Effector memory CD8-positive, alpha-beta T cell (primary cell): ENCODE results near the gene CDC42BPB.

Source experiments
- ATAC-seq: fragments of 150-1000 bp; cut with Tn5 transposase; replicated peaks from 2 replicates; pipeline ENCODE4 v1.10.0; 2021; ENCODE audit warnings: mild to moderate bottlenecking, moderate library complexity
- DNase-seq, 3 experiments: peaks; one replicate each; pipeline ENCODE4 v3.0.0; 2021
- H3K27ac Mint-ChIP-seq, 2 donors: one replicate each; pipeline ENCODE4 v1.8.0; 2022; ENCODE audit warnings: mild to moderate bottlenecking in 2 of 2, mixed read lengths in 2 of 2, moderate library complexity in 2 of 2
- H3K27me3 Mint-ChIP-seq, 2 donors: one replicate each; pipeline ENCODE4 v1.8.0; 2022; ENCODE audit warnings: mixed read lengths in 2 of 2
- H3K36me3 Mint-ChIP-seq: one replicate; pipeline ENCODE4 v1.8.0; 2022; ENCODE audit warnings: mild to moderate bottlenecking, moderate library complexity, mixed read lengths; ENCODE audit not compliant: insufficient read depth
- H3K4me1 Mint-ChIP-seq, 2 donors: one replicate each; pipeline ENCODE4 v1.8.0; 2022; ENCODE audit warnings: low read depth in 2 of 2, mixed read lengths in 2 of 2
- H3K4me3 Mint-ChIP-seq, 2 donors: one replicate each; pipeline ENCODE4 v1.8.0; 2022; ENCODE audit warnings: mild to moderate bottlenecking in 2 of 2, mixed read lengths in 2 of 2, moderate library complexity in 2 of 2
- H3K9me3 Mint-ChIP-seq, 2 donors: one replicate each; pipeline ENCODE4 v1.8.0; 2022; ENCODE audit warnings: mixed read lengths in 2 of 2

The CDC42BPB gene

GRCh38 chr14:102942069-102942468 lies 115.3 kb downstream of the CDC42BPB start:
- no peak overlapping the region for H3K27ac Mint-ChIP-seq
- peaks cover 3% of the 10 kb centered on the region for H3K36me3 Mint-ChIP-seq
- H3K4me3 Mint-ChIP-seq, result no peak overlapping the region
- peaks cover 0 to under 1% of the 10 kb centered on the region in 2 donors for H3K4me1 Mint-ChIP-seq
- H3K9me3 Mint-ChIP-seq, result no peaks in the 10 kb centered on the region
- DNase-seq (no peak), ATAC-seq (no peak)
- peaks cover 7 to 10% of the 10 kb centered on the region in 2 donors for H3K27me3 Mint-ChIP-seq

GRCh38 chr14:102941419-102942011 lies 115.8 kb downstream of the CDC42BPB start:
- ATAC-seq (no peak), DNase-seq (no peak)
- Mint-ChIP-seq H3K4me3 (no peak overlapping the region), H3K36me3 (peaks cover 3% of the 10 kb centered on the region), H3K4me1 (no peaks in the 10 kb centered on the region), H3K9me3 (no peaks in the 10 kb centered on the region), H3K27ac (no peak overlapping the region), H3K27me3 (peaks cover 7% of the 10 kb centered on the region in 2 donors)

- no peak for DNase-seq
- no peaks in the 10 kb centered on the region for H3K9me3 Mint-ChIP-seq
- ATAC-seq, result no peak
- no peaks in the 10 kb centered on the region for H3K4me1 Mint-ChIP-seq
- peaks cover 7% of the 10 kb centered on the region in 2 donors for H3K27me3 Mint-ChIP-seq
- peaks cover 3% of the 10 kb centered on the region for H3K36me3 Mint-ChIP-seq
- no peak overlapping the region for H3K27ac Mint-ChIP-seq
- H3K4me3 Mint-ChIP-seq, result no peak overlapping the region
Observed at GRCh38 chr14:102940729-102941362, 116.5 kb downstream of the CDC42BPB start.

GRCh38 chr14:102939820-102940561 lies 117.4 kb downstream of the CDC42BPB start:
- H3K4me3 Mint-ChIP-seq, result no peak overlapping the region
- no peaks in the 10 kb centered on the region for H3K4me1 Mint-ChIP-seq
- DNase-seq, result no peak
- no peaks in the 10 kb centered on the region for H3K9me3 Mint-ChIP-seq
- ATAC-seq, result no peak
- peaks cover 1 to 2% of the 10 kb centered on the region in 2 donors for H3K27me3 Mint-ChIP-seq
- no peak overlapping the region for H3K27ac Mint-ChIP-seq
- H3K36me3 Mint-ChIP-seq, result peaks cover 3% of the 10 kb centered on the region

- Mint-ChIP-seq H3K27ac (no peak overlapping the region), H3K4me3 (no peak overlapping the region), H3K4me1 (no peaks in the 10 kb centered on the region), H3K36me3 (peaks cover 3% of the 10 kb centered on the region), H3K27me3 (no peaks in the 10 kb centered on the region), H3K9me3 (no peaks in the 10 kb centered on the region)
- ATAC-seq (no peak), DNase-seq (no peak)
Observed at GRCh38 chr14:102939329-102939728, 118.0 kb downstream of the CDC42BPB start.

GRCh38 chr14:102938191-102938590 lies 119.2 kb downstream of the CDC42BPB start:
- H3K36me3 Mint-ChIP-seq, result no peaks in the 10 kb centered on the region
- H3K9me3 Mint-ChIP-seq, result no peaks in the 10 kb centered on the region
- ATAC-seq (no peak), DNase-seq (no peak)
- no peak overlapping the region for H3K4me3 Mint-ChIP-seq
- H3K27me3 Mint-ChIP-seq, result no peaks in the 10 kb centered on the region
- no peak overlapping the region for H3K27ac Mint-ChIP-seq
- no peaks in the 10 kb centered on the region for H3K4me1 Mint-ChIP-seq

- ATAC-seq, result no peak
- Mint-ChIP-seq H3K4me3 (no peak overlapping the region), H3K27ac (no peak overlapping the region), H3K36me3 (no peaks in the 10 kb centered on the region), H3K4me1 (no peaks in the 10 kb centered on the region), H3K9me3 (no peaks in the 10 kb centered on the region), H3K27me3 (no peaks in the 10 kb centered on the region)
- no peak for DNase-seq
Observed at GRCh38 chr14:102937331-102938175, 119.8 kb downstream of the CDC42BPB start.

- no peak overlapping the region for H3K27ac Mint-ChIP-seq
- no peaks in the 10 kb centered on the region for H3K36me3 Mint-ChIP-seq
- peaks cover 0 to 15% of the 10 kb centered on the region in 2 donors for H3K27me3 Mint-ChIP-seq
- ATAC-seq (no peak), DNase-seq (no peak)
- no peaks in the 10 kb centered on the region for H3K4me1 Mint-ChIP-seq
- no peak overlapping the region for H3K4me3 Mint-ChIP-seq
- H3K9me3 Mint-ChIP-seq, result no peaks in the 10 kb centered on the region
Observed at GRCh38 chr14:102935756-102936155, 121.6 kb downstream of the CDC42BPB start.

GRCh38 chr14:102933618-102934231 lies 123.6 kb downstream of the CDC42BPB start:
- Mint-ChIP-seq H3K9me3 (no peaks in the 10 kb centered on the region), H3K36me3 (no peaks in the 10 kb centered on the region), H3K4me1 (no peaks in the 10 kb centered on the region), H3K27me3 (peaks cover 0 to 18% of the 10 kb centered on the region in 2 donors), H3K27ac (no peak overlapping the region), H3K4me3 (no peak overlapping the region)
- no peak for DNase-seq
- no peak for ATAC-seq

- Mint-ChIP-seq H3K27ac (no peak overlapping the region), H3K4me1 (no peaks in the 10 kb centered on the region), H3K36me3 (no peaks in the 10 kb centered on the region), H3K9me3 (no peaks in the 10 kb centered on the region), H3K27me3 (peaks cover 0 to 19% of the 10 kb centered on the region in 2 donors), H3K4me3 (no peak overlapping the region)
- no peak for ATAC-seq
- DNase-seq, result no peak
Observed at GRCh38 chr14:102932484-102933248, 124.7 kb downstream of the CDC42BPB start.

- peaks cover 5 to 27% of the 10 kb centered on the region in 2 donors for H3K27me3 Mint-ChIP-seq
- H3K4me3 Mint-ChIP-seq, result no peak overlapping the region
- no peak overlapping the region for H3K27ac Mint-ChIP-seq
- H3K9me3 Mint-ChIP-seq, result no peaks in the 10 kb centered on the region
- H3K4me1 Mint-ChIP-seq, result no peaks in the 10 kb centered on the region
- ATAC-seq, result no peak
- DNase-seq, result no peak
- H3K36me3 Mint-ChIP-seq, result peaks cover 3% of the 10 kb centered on the region
Observed at GRCh38 chr14:102931580-102932285, 125.6 kb downstream of the CDC42BPB start.
